ENCODE results near the gene BDKRB2. TPM values are rescaled to one million over a fixed set of nuclear protein-coding genes. Genes with fewer than 3 reads are reported as not detected.

Gene BDKRB2
- total RNA-seq, 4 donors from 2014 or later = 3.2 to 9.9 (median 5.3) TPM

DNA sequence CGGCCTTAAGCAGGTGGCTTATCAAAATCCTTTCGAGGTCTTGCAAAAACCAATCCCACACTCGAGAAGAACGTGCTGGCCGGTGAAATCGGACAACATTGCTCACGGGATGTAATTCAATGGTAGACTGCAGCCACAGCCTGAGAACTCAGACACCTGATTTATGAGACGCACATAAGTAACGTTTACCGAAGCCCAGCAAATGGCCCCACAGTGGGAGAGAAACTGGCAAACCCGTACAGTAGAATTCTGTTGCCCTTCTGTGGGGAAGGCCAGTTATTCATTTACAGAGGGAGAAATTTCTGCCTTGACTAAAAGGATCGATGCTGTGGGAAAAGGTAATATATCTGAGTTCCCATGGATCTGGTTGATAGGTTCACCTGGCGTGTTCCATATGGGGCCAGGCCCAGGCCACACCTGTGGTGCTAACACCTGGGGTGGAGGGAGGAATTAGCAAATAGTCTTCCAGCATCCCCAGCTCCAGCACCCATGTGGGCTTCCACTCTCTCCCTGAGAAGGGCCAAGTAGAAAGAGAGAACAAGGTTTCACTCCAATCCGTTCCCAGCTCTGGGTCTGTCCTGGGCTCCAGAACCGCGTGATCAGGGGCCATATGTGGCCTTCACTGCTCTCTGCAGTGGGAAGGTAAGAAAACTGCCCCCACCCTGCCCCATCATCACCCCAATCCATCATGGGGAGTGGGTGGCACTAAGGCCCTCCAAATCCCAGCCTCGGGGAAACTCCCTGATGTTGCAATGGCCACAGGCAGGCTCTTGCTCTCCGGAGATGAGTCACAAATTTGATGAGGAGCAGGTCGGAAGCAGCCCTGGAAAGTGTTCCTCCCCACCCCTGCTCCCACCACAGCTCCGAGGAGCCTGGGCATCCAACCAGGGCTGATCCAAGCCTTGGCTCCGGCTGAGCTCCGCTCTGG, 64.1 kb downstream of the BDKRB2 start:
- no peaks in the 10 kb centered on the region for H3K9me3 ChIP-seq
- intact Hi-C loops (cut with DNase I) = no loop called here
- H3K27me3 ChIP-seq = no peaks in the 10 kb centered on the region
- no peak for DNase-seq
- H3K27ac ChIP-seq = no peak overlapping the region
- 82 to 84% methylated on average over 22 of the region's 22 CpGs for WGBS, 2 donors
- TF ChIP-seq, protein P1, sequence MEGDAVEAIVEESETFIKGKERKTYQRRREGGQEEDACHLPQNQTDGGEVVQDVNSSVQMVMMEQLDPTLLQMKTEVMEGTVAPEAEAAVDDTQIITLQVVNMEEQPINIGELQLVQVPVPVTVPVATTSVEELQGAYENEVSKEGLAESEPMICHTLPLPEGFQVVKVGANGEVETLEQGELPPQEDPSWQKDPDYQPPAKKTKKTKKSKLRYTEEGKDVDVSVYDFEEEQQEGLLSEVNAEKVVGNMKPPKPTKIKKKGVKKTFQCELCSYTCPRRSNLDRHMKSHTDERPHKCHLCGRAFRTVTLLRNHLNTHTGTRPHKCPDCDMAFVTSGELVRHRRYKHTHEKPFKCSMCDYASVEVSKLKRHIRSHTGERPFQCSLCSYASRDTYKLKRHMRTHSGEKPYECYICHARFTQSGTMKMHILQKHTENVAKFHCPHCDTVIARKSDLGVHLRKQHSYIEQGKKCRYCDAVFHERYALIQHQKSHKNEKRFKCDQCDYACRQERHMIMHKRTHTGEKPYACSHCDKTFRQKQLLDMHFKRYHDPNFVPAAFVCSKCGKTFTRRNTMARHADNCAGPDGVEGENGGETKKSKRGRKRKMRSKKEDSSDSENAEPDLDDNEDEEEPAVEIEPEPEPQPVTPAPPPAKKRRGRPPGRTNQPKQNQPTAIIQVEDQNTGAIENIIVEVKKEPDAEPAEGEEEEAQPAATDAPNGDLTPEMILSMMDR (IDR thresholded peaks at IDR 0.05) = no peak
- TF ChIP-seq POLR2A (IDR thresholded peaks at IDR 0.05) = no peak
- no peaks in the 10 kb centered on the region for H3K36me3 ChIP-seq
- H3K4me1 ChIP-seq = peaks cover 0 to 5% of the 10 kb centered on the region in 2 donors
- H3K4me3 ChIP-seq (replicated peaks in 1 of 3) = no peak overlapping the region

DNA sequence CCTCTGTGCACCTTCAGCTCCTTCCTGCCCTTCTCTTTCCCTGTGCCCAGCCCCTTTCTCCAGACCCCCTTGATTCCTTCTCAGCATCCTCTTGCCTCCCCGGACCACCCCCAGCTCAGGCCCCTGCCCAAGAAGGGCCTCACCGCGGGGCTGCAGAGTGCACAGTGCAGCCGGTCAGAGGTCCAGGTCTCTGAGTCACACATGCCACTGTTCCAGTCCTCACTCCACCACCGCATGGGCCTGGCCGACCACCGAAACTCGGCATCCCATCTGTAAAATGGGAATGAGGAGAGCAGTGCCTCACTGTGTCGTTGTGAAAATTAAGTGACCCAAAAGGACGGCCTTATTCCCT, 64.7 kb downstream of the BDKRB2 start:
- Histone ChIP-seq H3K9me3 (no peaks in the 10 kb centered on the region), H3K4me3 (replicated peaks in 1 of 3) (no peak overlapping the region), H3K36me3 (no peaks in the 10 kb centered on the region), H3K27me3 (no peaks in the 10 kb centered on the region), H3K4me1 (peaks cover 0 to 5% of the 10 kb centered on the region in 2 donors), H3K27ac (no peak overlapping the region)
- 84 to 95% methylated on average over 10 of the region's 10 CpGs for WGBS, 2 donors
- no peak for TF ChIP-seq POLR2A (IDR thresholded peaks at IDR 0.05)
- TF ChIP-seq, protein P1 (IDR thresholded peaks at IDR 0.05) = no peak
- intact Hi-C loops (cut with DNase I) = no loop called here
- DNase-seq = no peak

GRCh38 chr14:96270565-96271420, 66.2 kb downstream of the BDKRB2 start:
- intact Hi-C loops (cut with DNase I) = no loop called here
- peaks cover 0 to 11% of the 10 kb centered on the region in 2 donors for H3K4me1 ChIP-seq
- H3K9me3 ChIP-seq = no peaks in the 10 kb centered on the region
- H3K4me3 ChIP-seq (replicated peaks in 1 of 3) = no peak overlapping the region
- no peak overlapping the region for H3K27ac ChIP-seq
- no peak for TF ChIP-seq POLR2A (IDR thresholded peaks at IDR 0.05)
- TF ChIP-seq, protein P1 (IDR thresholded peaks at IDR 0.05) = no peak
- no peak for DNase-seq
- H3K36me3 ChIP-seq = no peaks in the 10 kb centered on the region
- no peaks in the 10 kb centered on the region for H3K27me3 ChIP-seq
- WGBS, 2 donors = 84% methylated on average over 8 of the region's 8 CpGs

DNA sequence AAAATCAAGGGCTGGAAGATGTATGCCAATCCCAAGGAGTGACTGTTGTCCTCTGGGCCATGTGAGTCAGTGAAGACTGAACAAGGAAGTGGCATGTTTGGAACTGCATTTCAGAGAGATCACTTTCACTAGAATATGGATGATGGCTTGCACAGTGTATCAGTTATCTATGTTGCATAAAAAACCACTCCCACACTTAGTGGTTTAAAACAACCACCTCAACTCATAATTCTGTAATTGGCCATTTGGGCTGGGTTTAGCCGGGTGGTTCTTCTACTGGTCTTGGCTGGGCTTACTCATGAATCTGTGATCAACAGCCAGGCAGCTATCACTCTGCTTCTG, 66.8 kb downstream of the BDKRB2 start:
- intact Hi-C loops (cut with DNase I) = no loop called here
- TF ChIP-seq POLR2A (IDR thresholded peaks at IDR 0.05) = no peak
- TF ChIP-seq, protein P1 (IDR thresholded peaks at IDR 0.05) = no peak
- 95 to 100% methylated on average over 1 of the region's 1 CpG for WGBS, 2 donors
- no peak overlapping the region for H3K27ac ChIP-seq
- H3K36me3 ChIP-seq = no peaks in the 10 kb centered on the region
- H3K9me3 ChIP-seq = no peaks in the 10 kb centered on the region
- H3K27me3 ChIP-seq = no peaks in the 10 kb centered on the region
- no peak for DNase-seq
- peaks cover 0 to 11% of the 10 kb centered on the region in 2 donors for H3K4me1 ChIP-seq
- no peak overlapping the region for H3K4me3 ChIP-seq (replicated peaks in 1 of 3)

Measured in thyroid gland (tissue), 4 donors.